Measurements from ENCODE around the gene FYN.

Gene FYN

GRCh38 chr6:111615916-111616612, 257.2 kb downstream of the FYN start:
- DNase-seq = no peak

- DNase-seq = no peak
Measured at GRCh38 chr6:111614833-111615582, 258.2 kb downstream of the FYN start.

- no peak for DNase-seq
Measured at GRCh38 chr6:111612379-111612778, 260.9 kb downstream of the FYN start.

- DNase-seq = no peak
Measured at GRCh38 chr6:111610548-111611172, 262.6 kb downstream of the FYN start.

Data from NCI-H2081 treated with DMSO at 0.1 percent for 48 hours (cell line).